ENCODE data around the gene AKAP9. TPM values are rescaled to one million over a fixed set of nuclear protein-coding genes. Genes with fewer than 3 reads are reported as not detected.

AKAP9 gene
- total and polyA plus RNA-seq, 9 of the 15 experiments (the other 6 are each of a cell fraction or from before 2014, with no cell fraction given) = 25.5 to 80.9 (median 46.3) TPM

- H3K36me3 ChIP-seq (ENCODE audit: control insufficient read depth, insufficient read depth, low read length) = no peaks in the 10 kb centered on the region
- H3K4me3 ChIP-seq = no peak overlapping the region
- H3K79me2 ChIP-seq (ENCODE audit: control insufficient read depth, insufficient read depth, low read length) = no peaks in the 10 kb centered on the region
- peaks cover 0 to 5% of the 10 kb centered on the region in 2 experiments; a peak in 2 of 5 replicates for H3K4me1 ChIP-seq (replicated peaks in 1 of 2; ENCODE audit: control insufficient read depth in 2 of 2, insufficient read depth in 2 of 2, low read length in 2 of 2)
- no peaks in the 10 kb centered on the region for H4K20me1 ChIP-seq (replicated peaks; ENCODE audit: control insufficient read depth, insufficient read depth, low read length)
- ChIA-PET CTCF (ENCODE audit: low intra/inter-chr PET ratio) (no interaction called here), POLR2A (no interaction called here)
- H2AFZ ChIP-seq (ENCODE audit: low read depth, low read length) = no peak overlapping the region
- no peaks in the 10 kb centered on the region for H3K9me3 ChIP-seq (replicated peaks; ENCODE audit: control insufficient read depth, insufficient read depth, low read depth, low read length)
- H3K9ac ChIP-seq (ENCODE audit: insufficient read depth in 1 of 2, low read depth in 2 of 2, low read length in 2 of 2) = no peak overlapping the region
- 11% methylated on average over 3 of the region's 3 CpGs for WGBS (ENCODE audit: insufficient coverage, low coverage, missing lambda C conversion rate)
- no peak overlapping the region for H3K4me2 ChIP-seq (ENCODE audit: insufficient read depth, low read length)
- in situ Hi-C loops (cut with MboI) = no loop called here
- FAIRE-seq (no peak), DNase-seq (ENCODE audit: extremely low read depth in 1 of 4, low spot score in 3 of 4) (no peak), ATAC-seq (no peak)
- H3K27me3 ChIP-seq (ENCODE audit: control insufficient read depth in 2 of 2, insufficient read depth in 2 of 2, low read length in 2 of 2) = peaks cover 0 to 2% of the 10 kb centered on the region in 2 experiments; a peak in 3 of 5 replicates
- H3K27ac ChIP-seq (ENCODE audit: extremely low read depth, low read depth, low read length) = no peak overlapping the region
- TF ChIP-seq NCOA6 (IDR thresholded peaks at IDR 0.05) (no peak), ZNF316 (IDR thresholded peaks at IDR 0.05) (0 out of 2 replicates have a peak, but pooled peaks have one; percentile 6), CEBPB (tag; IDR thresholded peaks at IDR 0.05) (0 out of 2 replicates have a peak, but pooled peaks have one; percentile 23)
- no peaks in the 10 kb centered on the region for H3K9me1 ChIP-seq (ENCODE audit: control insufficient read depth, insufficient read depth, low read length)
- intact Hi-C loops (cut with micrococcal nuclease) = no loop called here
- BruUV-seq (replicated peaks) = no TSS peak
These were observed 218.3 kb downstream of the AKAP9 start for GRCh38 chr7:92158660-92159575.

Other genes with a start within 250 kb of the AKAP9 start
- 14.0 and 15.7 TPM in 2 replicates for gene MTERF1, start 60.2 kb upstream of the AKAP9 start, total RNA-seq (2014; rRNA removed)
- gene MTERF1, start 60.2 kb upstream of the AKAP9 start, total RNA-seq (2014; rRNA removed; fragmentation: Illumina TruSeq; extraction: Trizol) = 29.1 and 31.3 TPM in 2 replicates
- 25.0 and 27.6 TPM in 2 replicates for gene MTERF1, start 60.2 kb upstream of the AKAP9 start, total RNA-seq (2015; rRNA removed; fragmentation: Illumina TruSeq; extraction: Trizol)
- gene MTERF1, start 60.2 kb upstream of the AKAP9 start, total RNA-seq (2021) = 19.0 and 19.3 TPM in 2 replicates
- 17.3 and 35.9 TPM in 2 replicates for gene MTERF1, start 60.2 kb upstream of the AKAP9 start, polyA plus RNA-seq (2011; rRNA removed)
- gene MTERF1, start 60.2 kb upstream of the AKAP9 start, polyA plus RNA-seq (2014; fragmentation: Illumina TruSeq; extraction: Trizol) = 23.0 and 30.3 TPM in 2 replicates
- 10 to 100 TPM; 45.8 to 49.2 TPM for gene MTERF1, start 60.2 kb upstream of the AKAP9 start, polyA plus RNA-seq (2014; fragmentation: Nextera tagmentation; extraction: Ambion mirVana)
- gene MTERF1, start 60.2 kb upstream of the AKAP9 start, polyA plus RNA-seq (2014; rRNA removed) = 22.4 and 23.0 TPM in 2 replicates
- gene CYP51A1, start 193.6 kb downstream of the AKAP9 start, total RNA-seq (2014; rRNA removed) = 87.0 and 92.0 TPM in 2 replicates
- 151 and 168 TPM in 2 replicates for gene CYP51A1, start 193.6 kb downstream of the AKAP9 start, total RNA-seq (2014; rRNA removed; fragmentation: Illumina TruSeq; extraction: Trizol)
- gene CYP51A1, start 193.6 kb downstream of the AKAP9 start, total RNA-seq (2015; rRNA removed; fragmentation: Illumina TruSeq; extraction: Trizol) = 99.9 and 106 TPM in 2 replicates
- gene CYP51A1, start 193.6 kb downstream of the AKAP9 start, total RNA-seq (2021) = 107 and 109 TPM in 2 replicates
- gene CYP51A1, start 193.6 kb downstream of the AKAP9 start, polyA plus RNA-seq (2011; rRNA removed) = 25.5 and 35.4 TPM in 2 replicates
- gene CYP51A1, start 193.6 kb downstream of the AKAP9 start, polyA plus RNA-seq (2014; fragmentation: Illumina TruSeq; extraction: Trizol) = 71.1 and 80.3 TPM in 2 replicates
- gene CYP51A1, start 193.6 kb downstream of the AKAP9 start, polyA plus RNA-seq (2014; fragmentation: Nextera tagmentation; extraction: Ambion mirVana) = 10 to 100 TPM; 41.8 to 42.2 TPM
- gene CYP51A1, start 193.6 kb downstream of the AKAP9 start, polyA plus RNA-seq (2014; rRNA removed) = 62.0 and 62.2 TPM in 2 replicates
- gene LRRD1, start 238.3 kb downstream of the AKAP9 start, total RNA-seq (2014; rRNA removed) = not detected in 2 replicates
- gene LRRD1, start 238.3 kb downstream of the AKAP9 start, total RNA-seq (2014; rRNA removed; fragmentation: Illumina TruSeq; extraction: Trizol) = 0.15 TPM in 1 of 2 replicates, not detected in the other
- gene LRRD1, start 238.3 kb downstream of the AKAP9 start, total RNA-seq (2015; rRNA removed; fragmentation: Illumina TruSeq; extraction: Trizol) = 0.07 TPM in 1 of 2 replicates, not detected in the other
- gene LRRD1, start 238.3 kb downstream of the AKAP9 start, total RNA-seq (2021) = not detected in 2 replicates
- not detected in 2 replicates for gene LRRD1, start 238.3 kb downstream of the AKAP9 start, polyA plus RNA-seq (2011; rRNA removed)
- gene LRRD1, start 238.3 kb downstream of the AKAP9 start, polyA plus RNA-seq (2014; fragmentation: Illumina TruSeq; extraction: Trizol) = not detected in 2 replicates
- gene LRRD1, start 238.3 kb downstream of the AKAP9 start, polyA plus RNA-seq (2014; fragmentation: Nextera tagmentation; extraction: Ambion mirVana) = not detected
- not detected in 2 replicates for gene LRRD1, start 238.3 kb downstream of the AKAP9 start, polyA plus RNA-seq (2014; rRNA removed)